GM12892 (cell line): Measurements from ENCODE around the gene CSTPP1.

Source experiments
- POLR2A ChIP-seq: IDR thresholded peaks from 2 replicates; pipeline ENCODE4 v1.6.1; 2011; ENCODE audit warnings: low read depth, low read length, control low read depth
- POLR2AphosphoS5 ChIP-seq: IDR thresholded peaks from 2 replicates; pipeline ENCODE4 v1.6.1; 2011; ENCODE audit warnings: low read depth, low read length, control low read depth

DNA sequence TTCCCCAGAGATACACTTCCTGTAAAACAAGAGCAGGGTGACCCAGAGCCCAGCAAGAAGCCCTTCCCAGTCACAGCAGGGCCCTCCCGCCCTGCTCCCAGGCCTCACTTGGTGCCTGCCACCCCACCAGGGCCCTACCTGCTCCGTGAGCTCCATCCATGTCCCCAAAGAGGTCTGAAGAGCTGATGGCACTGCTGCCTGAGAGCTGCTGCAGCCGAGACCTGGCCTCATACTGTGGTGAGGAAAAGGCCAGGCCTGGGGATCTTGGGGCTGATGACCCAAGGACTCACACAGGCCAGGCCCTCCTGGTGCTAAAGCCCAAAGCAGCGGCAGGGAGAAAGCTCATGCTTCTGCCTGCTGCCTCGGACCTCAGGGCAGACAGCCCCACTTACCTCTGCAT is 229.8 kb downstream of the CSTPP1 start:
- TF ChIP-seq POLR2AphosphoS5 (no peak; the same call in 1 of the 2 replicates), POLR2A (no peak; the same call in 1 of the 2 replicates)
